SU-DHL-6 (cell line): Measurements from ENCODE around the gene SERTAD4.

ENCODE experiments used
- CTCF ChIP-seq: fragments of 200-600 bp; sonication (generic); IDR thresholded peaks from one replicate; pipeline ENCODE4 v1.5.1; 2017; ENCODE audit warnings: antibody characterized with exemption, mild to moderate bottlenecking, low read length, moderate library complexity; ENCODE audit not compliant: insufficient read depth, poor library complexity, severe bottlenecking
- EZH2phosphoT487 ChIP-seq: fragments of 200-600 bp; sonication (generic), shearing (Covaris generic); conservative IDR thresholded peaks from 2 replicates; pipeline ENCODE4 v1.6.1; 2018; ENCODE audit warnings: mild to moderate bottlenecking, antibody characterized with exemption, low read length, moderate library complexity, mixed read lengths

- TF ChIP-seq CTCF (no peak), EZH2phosphoT487 (no peak)
These were observed 19.3 kb downstream of the SERTAD4 start for GRCh38 chr1:210251680-210252490.
